Hepatocyte (in vitro differentiated cells): ENCODE data around the gene CLGN. TPM values are rescaled to one million over a fixed set of nuclear protein-coding genes. Genes with fewer than 3 reads are reported as not detected.
"Not testable (repeated sequence)": the region's sequence is repeated elsewhere in the genome, so short reads cannot be mapped to it uniquely, and the experiment has no call there.

Experiments used
- DNase-seq: peaks from one replicate; pipeline ENCODE4 v3.0.0-alpha.2; 2016; ENCODE audit warnings: low spot score
- H2AFZ ChIP-seq: fragments of 200-600 bp; sonication (generic); 2 replicates; pipeline ENCODE4 v1.6.0; 2016; ENCODE audit warnings: antibody characterized with exemption, mild to moderate bottlenecking
- H3K27ac ChIP-seq: fragments of 200-600 bp; sonication (generic); 2 replicates; pipeline ENCODE4 v1.5.1; 2016; ENCODE audit warnings: mild to moderate bottlenecking
- H3K27me3 ChIP-seq: fragments of 200-600 bp; sonication (generic); 2 replicates; pipeline ENCODE4 v1.6.1; 2016
- H3K36me3 ChIP-seq: fragments of 200-600 bp; sonication (generic); replicated peaks from 2 replicates; pipeline ENCODE4 v1.5.1; 2016; ENCODE audit warnings: low read depth; ENCODE audit not compliant: insufficient read depth
- H3K4me1 ChIP-seq: fragments of 200-600 bp; sonication (generic); 2 replicates; pipeline ENCODE4 v1.5.1; 2016; ENCODE audit warnings: mild to moderate bottlenecking, moderate library complexity; ENCODE audit not compliant: insufficient read depth
- H3K4me2 ChIP-seq: fragments of 200-600 bp; sonication (generic); 2 replicates; pipeline ENCODE4 v1.6.0; 2016
- H3K4me3 ChIP-seq: fragments of 200-600 bp; sonication (generic); 2 replicates; pipeline ENCODE4 v1.5.1; 2016; ENCODE audit warnings: mild to moderate bottlenecking
- H3K79me2 ChIP-seq: fragments of 200-600 bp; sonication (generic); 2 replicates; pipeline ENCODE4 v1.6.0; 2017; ENCODE audit warnings: mild to moderate bottlenecking
- H3K9me2 ChIP-seq: fragments of 200-600 bp; sonication (generic); replicated peaks from 2 replicates; pipeline ENCODE4 v1.6.0; 2017; ENCODE audit warnings: mild to moderate bottlenecking; ENCODE audit not compliant: insufficient read depth
- H3K9me3 ChIP-seq: fragments of 200-600 bp; sonication (generic); 2 replicates; pipeline ENCODE4 v1.5.1; 2016; ENCODE audit warnings: low read depth, mild to moderate bottlenecking
- H4K20me1 ChIP-seq: fragments of 200-600 bp; sonication (generic); 2 replicates; pipeline ENCODE4 v1.6.0; 2016; ENCODE audit warnings: mild to moderate bottlenecking; ENCODE audit not compliant: insufficient read depth, poor library complexity, severe bottlenecking
- CTCF ChIP-seq: fragments of 200-600 bp; sonication (generic); IDR thresholded peaks from 2 replicates; pipeline ENCODE4 v1.5.1; 2016; ENCODE audit warnings: antibody characterized with exemption, mild to moderate bottlenecking; ENCODE audit not compliant: poor library complexity
- EZH2 ChIP-seq: fragments of 200-600 bp; sonication (generic); IDR thresholded peaks from 2 replicates; pipeline ENCODE4 v1.6.1; 2016; ENCODE audit warnings: antibody characterized with exemption, mild to moderate bottlenecking, borderline replicate concordance
- EZH2phosphoT487 ChIP-seq: fragments of 200-600 bp; sonication (generic); IDR thresholded peaks from one replicate; pipeline ENCODE4 v1.6.1; 2018; ENCODE audit warnings: antibody characterized with exemption, mild to moderate bottlenecking, low read depth, moderate library complexity; ENCODE audit not compliant: unreplicated experiment, severe bottlenecking
- WGBS: methylation state at CpG from one replicate; pipeline ENCODE4 v1.1.6; 2016; ENCODE audit warnings: low lambda C conversion rate; ENCODE audit errors: missing lambda C conversion rate; 5-methylcytosine and 5-hydroxymethylcytosine counted together
- polyA plus RNA-seq: library from polyadenylated mRNA; unstranded; fragments of >200 nt; fragmentation: Nextera tagmentation; extraction: Ambion mirVana; gene quantifications from 2 replicates; pipeline ENCODE4 v1.2.1, GENCODE V29; 2016
- total RNA-seq: library from RNA; depleted of rRNA; stranded (reverse); fragments of >200 nt; gene quantifications from 2 replicates; pipeline ENCODE4 v1.2.3, GENCODE V29; 2014

Gene CLGN
- total and polyA plus RNA-seq, 2 experiments from 2014 or later: 26.8 to 30.7 TPM

- DNase-seq: peak; percentile 14
- H3K9me3 ChIP-seq: no peaks in the 10 kb centered on the region
- no peaks in the 10 kb centered on the region for H3K36me3 ChIP-seq
- no peaks in the 10 kb centered on the region for H4K20me1 ChIP-seq
- peak overlapping the region; percentile 96 for H3K4me2 ChIP-seq
- no peaks in the 10 kb centered on the region for H3K9me2 ChIP-seq
- TF ChIP-seq CTCF (no peak), EZH2 (no peak), EZH2phosphoT487 (no peak)
- H3K79me2 ChIP-seq: no peaks in the 10 kb centered on the region
- no peaks in the 10 kb centered on the region for H3K4me1 ChIP-seq
- H2AFZ ChIP-seq: peak overlapping the region; percentile 97
- peak overlapping the region; percentile 91 for H3K4me3 ChIP-seq
- H3K27me3 ChIP-seq: no peaks in the 10 kb centered on the region
- 43% methylated on average over 7 of the region's 7 CpGs for WGBS
- peak overlapping the region; percentile 32 for H3K27ac ChIP-seq
These were observed 547 bp upstream of the CLGN start for GRCh38 chr4:140427919-140428471.

GRCh38 chr4:140426610-140427105, 790 bp downstream of the CLGN start:
- Histone ChIP-seq H3K4me3 (peak overlapping the region; percentile 91), H3K4me1 (no peaks in the 10 kb centered on the region), H3K36me3 (no peaks in the 10 kb centered on the region), H2AFZ (peak overlapping the region; percentile 97), H3K27me3 (no peaks in the 10 kb centered on the region), H3K9me3 (no peaks in the 10 kb centered on the region), H3K27ac (peak overlapping the region; percentile 14), H4K20me1 (no peaks in the 10 kb centered on the region), H3K9me2 (no peaks in the 10 kb centered on the region), H3K79me2 (no peaks in the 10 kb centered on the region), H3K4me2 (peak overlapping the region; percentile 96)
- TF ChIP-seq EZH2phosphoT487: no peak
- TF ChIP-seq CTCF: peak; percentile 16
- peak; percentile 47 for TF ChIP-seq EZH2
- WGBS: 10% methylated on average over 20 of the region's 23 CpGs
- DNase-seq: peak; percentile 19

- Histone ChIP-seq H3K4me2 (no peak overlapping the region), H3K9me3 (no peaks in the 10 kb centered on the region), H3K4me1 (no peaks in the 10 kb centered on the region), H3K36me3 (no peaks in the 10 kb centered on the region), H3K27me3 (no peaks in the 10 kb centered on the region), H3K4me3 (no peak overlapping the region), H3K79me2 (no peaks in the 10 kb centered on the region), H3K9me2 (no peaks in the 10 kb centered on the region), H3K27ac (no peak overlapping the region), H4K20me1 (no peaks in the 10 kb centered on the region), H2AFZ (no peak overlapping the region)
- no peak for TF ChIP-seq EZH2phosphoT487
- no peak for TF ChIP-seq EZH2
- no peak for TF ChIP-seq CTCF
- DNase-seq: no peak
These were observed 4.3 kb downstream of the CLGN start for GRCh38 chr4:140423106-140423505.

- not testable (repeated sequence) for H4K20me1 ChIP-seq, H3K4me3 ChIP-seq, H3K4me1 ChIP-seq
These were observed 14.1 kb downstream of the CLGN start for GRCh38 chr4:140413130-140413969.

More at GRCh38 chr4:140413130-140413969, 14.1 kb downstream of the CLGN start:
- H3K4me2 ChIP-seq, H3K36me3 ChIP-seq, H3K9me3 ChIP-seq, H3K27ac ChIP-seq, H2AFZ ChIP-seq, H3K9me2 ChIP-seq, H3K79me2 ChIP-seq, DNase-seq, H3K27me3 ChIP-seq: not testable (repeated sequence)
- WGBS: 90% methylated on average over 27 of the region's 32 CpGs
